ENCODE data around the gene OTOA.
"Not testable (repeated sequence)": the region's sequence is repeated elsewhere in the genome, so short reads cannot be mapped to it uniquely, and the experiment has no call there.

OTOA gene

GRCh38 chr16:21727344-21727743 is 63.6 kb downstream of the OTOA start:
- DNase-seq, result no peak

DNA sequence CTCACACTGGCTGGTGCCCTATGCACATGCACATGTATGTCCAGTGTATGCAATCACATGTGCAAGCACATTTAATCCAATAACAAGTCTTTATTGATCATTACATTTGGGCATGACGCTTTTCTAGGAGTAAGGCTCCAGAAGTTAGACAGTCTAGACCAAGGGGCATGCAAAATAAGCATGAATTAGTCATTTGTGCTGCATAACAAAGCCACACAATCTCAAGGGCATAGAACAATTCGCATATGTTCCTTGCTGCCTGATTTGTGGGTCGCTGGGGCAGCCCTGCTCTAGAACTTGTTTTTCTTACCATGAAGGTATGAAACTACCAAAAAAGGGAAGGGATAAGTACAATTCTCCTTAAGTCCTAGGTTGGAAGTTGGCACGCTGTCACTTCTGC is 67.5 kb downstream of the OTOA start:
- not testable (repeated sequence) for DNase-seq

DNA sequence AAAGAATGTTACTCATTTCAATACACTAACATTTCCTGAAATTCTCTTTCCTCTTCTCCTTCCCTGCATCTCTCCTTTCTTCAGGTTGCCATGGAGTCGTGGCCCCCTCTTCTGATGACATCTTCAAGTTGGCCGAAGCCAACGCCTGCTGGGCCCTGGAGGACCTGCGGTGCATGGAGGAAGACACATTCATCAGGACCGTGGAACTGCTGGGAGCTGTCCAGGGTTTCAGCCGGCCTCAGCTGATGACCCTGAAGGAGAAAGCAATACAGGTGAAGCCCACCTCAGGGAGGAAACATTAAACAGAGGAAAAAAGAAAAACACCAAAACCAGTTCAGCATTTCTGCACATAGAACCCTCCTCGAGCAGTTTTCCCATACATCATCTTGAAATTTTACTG is 76.9 kb downstream of the OTOA start:
- not testable (repeated sequence) for DNase-seq

- not testable (repeated sequence) for DNase-seq
Observed at GRCh38 chr16:21756192-21757079, 92.7 kb downstream of the OTOA start.

GRCh38 chr16:21757080-21757671 is 93.4 kb downstream of the OTOA start:
- not testable (repeated sequence) for DNase-seq

DNA sequence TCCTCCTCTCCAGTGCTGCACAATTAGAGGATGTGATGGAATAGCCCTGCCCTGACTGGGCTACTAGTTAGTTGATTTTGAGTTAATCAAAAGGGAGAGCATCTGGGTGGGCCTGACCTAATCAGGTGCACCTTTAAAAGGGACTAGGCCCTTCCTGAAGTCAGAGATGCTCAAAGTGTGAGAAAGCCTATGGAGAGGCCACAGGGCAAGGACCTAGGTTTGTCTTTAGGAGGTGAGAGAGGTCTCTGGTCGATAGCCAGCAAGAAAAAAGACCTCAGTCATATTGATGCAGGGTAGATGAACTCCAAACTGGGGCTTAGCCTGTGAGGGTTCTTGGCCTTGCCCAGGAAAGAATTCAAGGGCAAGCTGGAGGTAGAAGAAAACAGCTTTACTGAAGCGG is 104.5 kb downstream of the OTOA start:
- DNase-seq, result not testable (repeated sequence)

- DNase-seq, result not testable (repeated sequence)
Observed at GRCh38 chr16:21768810-21769209, 105.0 kb downstream of the OTOA start.

- DNase-seq, result not testable (repeated sequence)
Observed at GRCh38 chr16:21769284-21769683, 105.5 kb downstream of the OTOA start.

- not testable (repeated sequence) for DNase-seq
Observed at GRCh38 chr16:21770584-21770983, 106.8 kb downstream of the OTOA start.

- DNase-seq, result not testable (repeated sequence)
Observed at GRCh38 chr16:21772547-21773206, 108.9 kb downstream of the OTOA start.

DNA sequence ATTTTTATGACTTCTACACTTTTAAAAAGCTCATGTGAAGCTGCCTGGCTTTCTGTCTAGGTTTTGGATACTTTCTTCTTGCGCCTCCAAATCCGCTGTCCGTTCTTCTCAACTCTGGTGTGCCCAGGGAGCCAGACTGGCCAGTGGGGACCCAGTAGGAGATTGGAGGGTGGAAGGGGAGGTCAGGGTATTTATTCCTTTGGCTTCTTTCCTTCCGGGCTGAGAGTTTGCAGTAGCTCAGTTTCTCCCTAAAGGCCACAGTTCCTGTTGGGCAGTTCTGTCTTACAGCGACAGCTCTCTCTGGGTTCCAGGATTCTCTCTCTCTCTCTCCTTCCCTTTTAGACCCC is 109.4 kb downstream of the OTOA start:
- DNase-seq, result not testable (repeated sequence)

DNA sequence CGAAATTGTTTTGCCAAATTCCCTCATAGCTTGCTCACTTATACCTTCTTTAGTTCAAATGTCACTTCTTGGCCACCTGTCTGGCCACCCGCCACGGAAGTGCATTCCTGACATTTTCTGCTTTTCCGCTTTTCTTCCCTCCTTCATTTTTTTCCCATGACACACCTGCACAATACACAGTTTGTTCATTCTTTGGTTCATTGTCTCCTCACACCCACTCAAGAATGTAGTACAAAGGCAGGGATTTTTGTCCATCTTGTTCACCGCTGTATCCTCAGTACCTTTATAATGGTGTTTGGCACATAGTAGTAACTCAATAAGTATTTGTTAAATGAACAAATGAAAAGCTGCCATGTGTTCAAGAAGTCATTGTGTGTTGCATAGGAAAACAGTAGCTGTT is 116.8 kb downstream of the OTOA start:
- DNase-seq, result not testable (repeated sequence)

- DNase-seq, result not testable (repeated sequence)
Observed at GRCh38 chr16:21790506-21790905, 126.7 kb downstream of the OTOA start.

GRCh38 chr16:21793310-21793709 is 129.5 kb downstream of the OTOA start:
- DNase-seq, result not testable (repeated sequence)

- DNase-seq, result not testable (repeated sequence)
Observed at GRCh38 chr16:21798601-21799000, 134.8 kb downstream of the OTOA start.

GRCh38 chr16:21801538-21802374 is 138.0 kb downstream of the OTOA start:
- not testable (repeated sequence) for DNase-seq

DNA sequence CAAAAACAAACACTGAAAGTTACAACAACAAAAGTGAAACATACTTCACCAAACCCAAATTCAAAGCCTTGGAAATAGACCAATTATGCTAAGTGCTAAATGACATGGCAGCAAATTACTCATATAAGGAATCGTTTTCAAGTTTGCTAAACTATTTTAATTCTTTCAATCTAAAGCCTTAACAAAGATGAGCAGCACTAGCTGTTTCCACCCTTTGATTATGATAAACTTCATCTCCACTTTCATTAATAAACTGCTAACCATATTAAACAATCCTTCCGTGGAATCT is 138.6 kb downstream of the OTOA start:
- DNase-seq, result not testable (repeated sequence)

Measured in SHP77 treated with DMSO at 0.1 percent for 48 hours (cell line).